NCI-H345 (cell line): ENCODE measurements around the gene CSTB.

Experiments used
- DNase-seq: peaks from one replicate; lab custom pipeline; 2025; lab: John Stamatoyannopoulos, UW

Gene CSTB

GRCh38 chr21:43767984-43768867, 7.9 kb downstream of the CSTB start:
- no peak for DNase-seq

- DNase-seq: no peak
Observed at GRCh38 chr21:43767498-43767983, 8.6 kb downstream of the CSTB start.

- DNase-seq: peak; percentile 20
Observed at GRCh38 chr21:43766734-43767497, 9.2 kb downstream of the CSTB start.

GRCh38 chr21:43764576-43765495, 11.3 kb downstream of the CSTB start:
- DNase-seq: no peak

DNA sequence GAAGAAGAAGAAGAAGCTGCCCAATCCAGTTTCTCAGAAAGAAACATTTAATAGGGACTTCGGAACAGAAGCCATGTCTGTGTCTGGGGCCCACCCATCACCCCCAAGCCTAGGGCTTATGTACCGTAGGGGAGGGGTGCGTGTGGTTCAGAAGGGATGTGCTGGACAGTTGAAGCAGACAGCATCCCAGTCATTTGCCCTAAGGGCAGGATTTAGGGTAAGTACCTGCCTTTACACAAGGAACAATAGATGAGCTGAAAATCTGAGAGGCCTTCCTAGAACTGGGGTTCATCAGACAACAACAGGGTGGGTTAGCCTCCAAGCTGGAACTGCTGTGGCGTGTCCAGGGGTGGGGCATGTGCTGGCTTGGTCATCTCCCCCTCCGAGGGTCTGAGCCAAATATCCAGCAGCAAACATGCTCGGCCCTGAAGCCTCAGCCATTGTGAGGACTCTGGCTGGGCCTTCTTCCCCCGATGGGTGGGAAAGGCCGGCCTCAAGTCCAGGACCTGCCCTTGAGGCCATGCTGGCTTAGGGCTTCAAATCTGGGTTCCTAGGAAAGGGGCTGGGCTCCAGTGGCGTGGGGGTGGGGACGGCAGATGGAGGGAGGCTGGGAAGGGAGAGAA, 12.1 kb downstream of the CSTB start:
- DNase-seq: no peak

DNA sequence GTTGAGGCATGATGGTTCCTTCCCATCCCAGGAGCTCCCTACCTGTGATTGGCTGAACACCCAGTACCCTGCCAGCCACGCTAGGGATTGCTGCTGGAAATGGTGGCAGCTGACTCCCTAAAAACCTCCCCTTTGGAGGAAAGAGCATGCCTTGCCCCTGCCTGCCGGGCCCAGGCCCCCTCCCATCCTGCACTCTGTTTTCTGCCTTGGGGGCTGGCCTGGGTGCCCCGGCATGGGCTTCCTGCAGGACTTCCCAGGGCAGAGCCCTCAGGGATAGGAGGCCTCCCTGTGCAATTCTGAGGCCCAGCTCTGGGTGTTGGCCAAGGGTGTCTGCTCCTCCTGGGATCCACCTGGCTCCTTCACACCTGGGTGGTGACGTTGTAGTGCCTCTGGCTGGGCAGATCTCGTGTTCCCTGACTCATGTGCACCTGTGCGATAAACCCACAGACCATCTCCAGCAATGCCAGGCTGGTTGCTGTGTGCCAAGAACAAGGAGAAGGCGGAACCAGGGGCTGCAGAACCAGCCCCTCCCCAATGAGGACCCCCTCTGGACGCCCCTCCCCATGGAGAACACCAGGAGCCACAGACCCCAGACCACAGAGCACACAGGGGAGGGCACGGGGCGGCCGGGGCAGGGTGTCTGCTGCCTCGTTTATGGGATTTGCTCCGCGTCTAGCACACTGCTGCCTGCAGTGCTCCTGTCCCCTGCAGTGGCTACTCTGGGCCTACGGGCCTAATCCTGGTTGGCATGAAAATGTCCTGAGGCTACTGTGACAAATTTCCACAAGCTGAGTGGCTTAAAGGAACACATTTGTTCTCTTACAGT, 13.6 kb downstream of the CSTB start:
- DNase-seq: no peak

GRCh38 chr21:43761886-43762285, 14.2 kb downstream of the CSTB start:
- DNase-seq: no peak

DNA sequence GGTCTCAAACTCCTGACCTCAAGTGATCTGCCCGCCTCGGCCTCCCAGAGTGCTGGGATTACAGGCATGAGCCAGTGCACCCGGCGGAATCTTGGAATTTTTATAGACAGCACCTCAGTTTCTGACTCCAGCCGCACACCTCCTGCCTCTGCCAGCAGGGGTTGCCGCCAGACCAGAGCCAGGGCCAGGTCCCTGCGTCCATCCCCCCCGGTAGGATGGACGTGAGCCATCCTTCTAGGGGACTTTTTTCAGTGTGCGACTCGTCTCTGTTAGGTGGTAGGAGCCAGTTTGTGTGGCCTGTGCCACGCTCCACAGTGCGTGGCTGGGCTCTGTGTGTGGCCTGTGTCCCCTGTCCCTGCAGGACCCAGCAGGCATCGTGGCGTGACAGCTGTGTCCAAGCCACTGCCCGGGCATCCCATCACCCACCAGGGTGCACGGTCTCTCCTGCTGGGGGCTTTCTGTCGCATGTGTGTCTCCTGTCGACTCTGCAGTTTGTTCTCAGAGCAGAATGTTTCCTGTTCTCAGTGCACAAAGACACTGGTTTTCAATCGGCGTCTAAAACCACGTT, 15.6 kb downstream of the CSTB start:
- no peak for DNase-seq

- DNase-seq: no peak
Observed at GRCh38 chr21:43759651-43760050, 16.5 kb downstream of the CSTB start.

DNA sequence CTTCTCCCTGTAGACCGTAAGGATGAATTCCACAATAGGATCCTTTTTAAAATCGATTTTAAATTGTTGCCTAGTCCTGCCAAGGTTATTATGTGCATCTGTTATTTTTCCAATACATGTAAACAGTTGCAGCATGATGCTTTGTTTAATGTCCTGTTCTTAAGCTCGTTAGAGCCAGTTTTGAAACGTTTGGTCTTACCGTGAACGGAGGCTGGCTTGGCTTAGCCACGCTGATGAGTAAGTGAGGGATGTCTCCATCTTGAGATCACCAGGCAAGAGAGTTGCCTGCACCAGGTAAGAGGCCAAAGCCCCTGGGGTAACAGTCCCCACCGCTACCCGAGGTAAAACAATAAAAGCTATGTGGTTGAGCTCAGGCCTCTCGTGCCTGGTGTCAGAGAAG, 17.3 kb downstream of the CSTB start:
- DNase-seq: no peak

GRCh38 chr21:43758111-43758641, 17.9 kb downstream of the CSTB start:
- DNase-seq: no peak

- no peak for DNase-seq
Observed at GRCh38 chr21:43757601-43758000, 18.5 kb downstream of the CSTB start.

DNA sequence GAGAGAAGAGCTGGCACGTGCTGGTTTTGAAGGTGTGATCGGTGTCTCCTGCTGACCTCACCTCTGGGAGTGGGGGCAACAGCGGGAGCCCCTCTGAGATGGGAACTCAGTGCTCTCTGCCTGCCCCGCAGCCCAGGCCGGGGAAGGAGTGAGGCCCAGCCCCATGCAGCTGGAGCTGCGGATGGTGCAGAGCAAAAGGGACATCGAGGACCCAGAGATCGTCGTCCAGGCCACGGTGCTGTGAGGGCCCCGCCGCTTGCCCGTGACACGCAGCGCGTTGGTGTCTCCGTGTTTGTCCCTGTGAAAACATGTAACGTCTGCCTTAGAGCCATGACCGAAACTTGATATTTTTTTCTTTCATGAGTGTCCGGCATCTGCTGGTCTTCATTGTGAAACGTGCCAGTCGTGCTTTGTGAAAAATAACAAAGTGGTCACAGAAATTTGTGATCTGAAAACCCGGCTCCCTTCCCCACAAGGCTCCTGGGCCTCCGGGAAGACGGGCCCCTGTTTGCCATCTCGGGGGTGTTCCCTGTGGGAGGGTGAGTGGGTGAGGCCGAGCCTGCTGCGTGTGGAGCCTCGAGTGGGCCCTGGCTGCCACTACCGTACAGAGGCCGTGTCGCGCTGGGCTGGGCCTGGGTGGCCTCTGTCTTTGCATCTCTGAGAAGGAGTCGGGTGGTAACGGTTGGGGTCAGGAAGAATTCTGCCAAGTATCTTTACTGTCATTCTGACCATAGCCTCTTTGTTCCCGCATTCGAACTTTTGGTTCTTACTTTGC, 20.1 kb downstream of the CSTB start:
- no peak for DNase-seq

- DNase-seq: no peak
Observed at GRCh38 chr21:43754948-43755781, 20.9 kb downstream of the CSTB start.

DNA sequence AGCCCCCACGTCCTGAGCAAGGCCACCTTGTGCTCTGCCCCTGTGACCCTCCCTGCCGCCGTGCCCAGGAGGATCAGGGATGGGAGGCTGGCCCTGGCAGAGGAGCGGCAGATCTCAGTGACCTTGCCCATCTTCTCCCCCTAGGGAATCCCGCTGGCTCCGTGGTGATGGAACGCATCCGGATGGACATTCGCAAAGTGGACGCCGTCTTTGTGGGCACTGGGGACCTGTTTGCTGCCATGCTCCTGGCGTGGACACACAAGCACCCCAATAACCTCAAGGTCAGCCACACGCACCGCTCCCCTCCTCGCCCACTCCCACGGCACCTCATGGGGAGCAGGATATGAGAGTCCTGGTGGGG, 22.7 kb downstream of the CSTB start:
- no peak for DNase-seq

- no peak for DNase-seq
Observed at GRCh38 chr21:43752758-43753438, 23.2 kb downstream of the CSTB start.

DNA sequence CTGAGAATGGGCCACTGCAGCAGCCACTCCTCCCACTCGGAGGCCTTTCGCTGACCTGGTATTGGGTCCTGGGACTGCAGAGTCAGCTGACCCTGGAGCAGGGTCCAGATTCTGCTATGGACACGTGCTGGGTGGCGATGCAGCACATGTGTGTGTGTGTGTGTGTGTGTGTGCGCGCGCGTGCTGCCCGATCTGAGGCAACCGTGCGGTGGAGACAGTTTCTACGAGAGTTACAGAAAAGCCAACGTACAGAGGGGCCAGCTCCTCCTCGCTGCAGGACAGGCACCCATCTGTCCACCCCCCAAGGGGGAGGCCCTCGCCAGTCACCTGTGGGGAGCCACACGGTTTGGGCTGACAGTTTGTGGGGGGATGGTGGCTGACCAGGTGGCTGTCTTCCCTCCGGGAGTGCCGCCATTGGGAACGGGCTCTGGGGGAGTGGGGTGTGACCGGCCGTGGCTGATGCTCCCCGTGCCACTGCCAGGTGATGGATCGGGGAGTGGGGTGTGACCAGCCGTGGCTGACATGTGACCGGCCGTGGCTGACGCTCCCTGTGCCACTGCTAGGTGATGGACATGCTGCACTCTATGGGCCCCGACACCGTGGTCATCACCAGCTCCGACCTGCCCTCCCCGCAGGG, 24.0 kb downstream of the CSTB start:
- DNase-seq: no peak
